GM21360 (cell line): ENCODE data around the gene GSTM5.
"Not testable (repeated sequence)": the region's sequence is repeated elsewhere in the genome, so short reads cannot be mapped to it uniquely, and the experiment has no call there.

ENCODE experiments used
- ATAC-seq: cut with Tn5 transposase; IDR thresholded peaks from one replicate; pipeline ENCODE4 v1.9.1; 2021; ENCODE audit warnings: mild to moderate bottlenecking, moderate library complexity; ENCODE audit not compliant: unreplicated experiment

Gene GSTM5

DNA sequence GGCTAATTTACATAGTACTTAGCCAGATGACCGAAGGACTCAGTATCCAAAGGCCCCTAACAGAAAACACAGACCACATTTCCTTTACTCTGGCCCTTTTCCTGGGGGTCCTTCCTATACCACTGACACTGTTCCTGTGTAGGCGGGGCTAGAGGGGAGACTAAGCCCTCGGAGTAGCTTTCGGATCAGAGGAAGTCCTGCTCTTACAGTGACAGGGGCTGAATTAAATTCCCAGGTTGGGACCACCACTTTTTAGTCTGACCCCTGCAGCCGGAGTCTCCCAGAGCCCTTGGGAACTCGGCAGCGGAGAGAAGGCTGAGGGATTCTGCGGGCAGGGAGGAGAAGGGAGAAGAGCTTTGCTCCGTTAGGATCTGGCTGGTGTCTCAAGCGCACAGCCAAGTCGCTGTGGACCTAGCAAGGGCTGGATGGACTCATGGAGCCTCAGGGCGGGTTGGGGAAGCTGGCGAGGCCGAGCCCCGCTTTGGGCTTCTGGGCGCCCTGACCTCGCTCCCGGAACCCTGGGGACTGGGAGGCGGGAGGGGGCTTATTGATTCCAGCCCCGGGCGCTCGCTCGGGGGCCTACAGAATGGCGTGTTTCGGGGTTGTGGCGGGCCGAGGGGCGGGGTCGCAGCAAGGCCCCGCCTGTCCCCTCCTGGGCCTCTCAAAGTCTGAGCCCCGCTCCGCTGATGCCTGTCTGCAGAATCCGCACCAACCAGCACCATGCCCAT lies at the start of gene GSTM5:
TSS of gene GSTM5 (plus strand) at position 659 of the 728 bp plus-strand sequence. CDS start at position 721, 62 bp downstream.
- ATAC-seq, result not testable (repeated sequence)

- ATAC-seq, result no peak
Measured at GRCh38 chr1:109664671-109665070, 47.4 kb upstream of the GSTM5 start.

DNA sequence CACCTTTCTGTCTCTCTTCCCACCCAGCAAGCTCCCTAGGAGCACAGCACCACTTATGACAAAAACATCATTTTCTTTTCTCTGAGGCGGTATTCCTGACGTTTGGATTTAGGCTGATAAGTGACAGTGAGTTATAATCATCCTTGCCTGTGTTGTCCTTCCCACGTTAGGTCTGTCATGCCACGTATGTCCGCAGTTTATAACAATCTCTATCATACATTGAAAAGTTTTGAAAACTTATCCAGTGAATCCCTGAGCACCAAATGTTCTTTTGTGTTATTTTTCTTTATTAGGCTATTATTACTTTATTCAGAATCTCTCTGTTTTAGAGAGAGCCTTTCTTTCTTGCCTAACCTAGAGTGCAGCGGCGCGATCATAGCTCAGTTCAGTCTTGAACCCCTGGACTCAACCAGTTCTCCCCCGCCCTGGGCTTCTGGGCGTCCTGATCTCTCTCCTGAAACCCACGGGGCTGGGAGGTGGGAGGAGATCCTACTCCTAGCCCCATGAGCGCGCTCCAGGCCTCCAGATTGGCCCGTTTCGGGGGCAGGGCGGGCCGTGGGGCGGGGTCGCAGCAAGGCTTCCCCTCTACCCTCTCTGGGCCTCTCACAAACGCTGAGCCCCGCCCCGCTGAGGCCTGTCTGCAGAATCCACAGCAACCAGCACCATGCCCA lies 44.5 kb upstream of the GSTM5 start, which contains the start of gene GSTM2:
TSS of gene GSTM2 (plus strand) at position 606 of the 671 bp plus-strand sequence. CDS start at position 665, 59 bp downstream.
- peak; percentile 84 for ATAC-seq

DNA sequence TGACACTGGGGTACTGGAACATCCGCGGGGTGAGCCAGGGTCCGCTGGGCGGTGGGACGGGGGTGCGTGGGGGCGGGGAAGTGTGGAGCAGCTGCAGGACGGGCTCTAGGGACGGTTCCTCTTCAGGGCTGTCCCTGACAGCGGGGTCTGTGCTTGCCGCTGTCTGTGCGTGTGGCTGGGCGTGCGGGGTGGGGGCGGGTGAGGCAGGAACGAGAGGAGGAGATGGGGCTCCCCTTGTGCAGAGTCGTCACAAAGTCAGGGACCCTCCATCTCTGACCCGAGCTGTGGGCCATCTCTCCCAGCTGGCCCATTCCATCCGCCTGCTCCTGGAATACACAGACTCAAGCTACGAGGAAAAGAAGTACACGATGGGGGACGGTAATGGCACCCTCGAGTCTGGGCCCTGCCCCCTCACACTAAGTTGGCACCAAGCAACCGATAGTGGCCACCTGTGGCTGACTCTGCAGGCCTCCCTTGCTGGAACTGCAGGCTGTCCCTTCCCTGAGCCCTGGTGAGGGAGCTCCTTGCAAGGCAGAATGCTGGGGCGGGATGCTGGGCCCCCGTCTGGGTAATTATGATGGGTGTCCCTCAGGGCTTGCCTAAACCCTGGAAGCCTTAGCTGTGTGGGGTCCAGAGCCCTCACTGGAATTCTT lies 43.8 kb upstream of the GSTM5 start:
- no peak for ATAC-seq

- ATAC-seq, result no peak
Measured at GRCh38 chr1:109669246-109669948, 42.7 kb upstream of the GSTM5 start.

GRCh38 chr1:109669949-109670302 lies 42.1 kb upstream of the GSTM5 start:
- ATAC-seq, result not testable (repeated sequence)

GRCh38 chr1:109671067-109671466 lies 41.0 kb upstream of the GSTM5 start:
- ATAC-seq, result no peak

- not testable (repeated sequence) for ATAC-seq
Measured at GRCh38 chr1:109673861-109674260, 38.2 kb upstream of the GSTM5 start.

DNA sequence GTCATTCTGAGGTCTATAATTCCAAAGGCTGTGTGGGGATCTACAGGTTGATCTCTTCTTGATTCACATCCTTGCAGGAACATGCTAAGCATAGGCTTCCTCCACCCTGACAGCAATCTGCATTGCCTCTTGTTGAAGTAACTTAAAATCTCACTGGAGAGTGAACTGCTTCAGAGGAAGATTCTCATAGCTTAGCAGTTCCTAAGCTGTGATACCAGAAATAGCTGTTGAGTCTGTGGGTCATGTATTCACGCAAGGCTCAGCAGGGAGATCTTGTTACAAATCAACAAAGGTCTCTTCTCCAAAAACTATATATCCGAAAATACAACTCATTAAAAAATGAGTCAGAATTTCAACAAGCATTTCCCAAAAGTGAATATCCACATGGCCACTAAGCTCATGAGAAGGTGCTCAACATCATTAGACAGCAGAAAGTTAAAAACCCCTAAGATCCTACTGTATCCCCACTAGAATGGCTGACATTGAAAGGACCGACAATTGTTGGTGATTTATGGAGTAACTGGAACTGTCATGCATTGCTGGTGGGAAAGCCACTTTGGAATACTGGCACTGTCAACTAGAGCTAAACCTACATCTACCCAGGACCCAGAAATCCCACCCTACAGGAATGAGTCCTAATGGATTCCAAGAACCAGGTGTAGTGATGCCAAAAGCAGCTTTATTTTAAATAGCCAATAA lies 35.2 kb upstream of the GSTM5 start:
- ATAC-seq, result not testable (repeated sequence)

GRCh38 chr1:109677459-109677858 lies 34.6 kb upstream of the GSTM5 start:
- no peak for ATAC-seq

DNA sequence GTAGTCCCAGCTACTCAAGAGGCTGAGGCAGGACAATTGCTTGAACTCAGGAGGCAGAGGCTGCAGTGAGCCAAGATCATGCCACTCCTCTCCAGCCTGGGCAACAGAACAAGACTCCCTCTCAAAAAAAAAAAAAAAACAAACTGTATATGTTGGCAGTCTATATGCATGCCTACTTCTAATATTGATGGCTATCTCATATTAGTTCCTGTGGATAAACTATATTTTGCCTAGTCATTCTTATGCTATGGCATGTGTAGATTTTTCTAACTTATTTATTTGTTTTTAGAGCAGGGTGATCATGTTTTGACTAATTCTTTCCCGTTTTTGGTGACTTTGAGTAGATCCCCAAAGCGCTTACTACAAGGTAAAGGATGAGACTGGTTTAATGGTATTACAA lies 33.4 kb upstream of the GSTM5 start:
- ATAC-seq, result not testable (repeated sequence)

DNA sequence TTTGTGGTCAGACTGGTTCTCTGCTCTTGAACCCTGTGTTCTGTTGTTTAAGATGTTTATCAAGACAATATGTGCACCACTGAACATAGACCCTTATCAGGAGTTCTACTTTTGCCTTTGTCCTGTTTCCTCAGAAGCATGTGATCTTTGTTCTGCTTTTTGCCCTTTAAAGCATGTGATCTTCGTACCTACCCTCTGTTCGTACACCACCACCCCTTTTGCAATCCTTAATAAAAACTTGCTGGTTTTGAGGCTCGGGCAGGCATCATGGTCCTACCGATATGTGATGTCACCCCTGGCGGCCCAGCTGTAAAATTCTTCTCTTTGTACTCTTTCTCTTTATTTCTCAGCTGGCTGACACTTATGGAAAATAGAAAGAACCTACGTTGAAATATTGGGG lies 27.3 kb upstream of the GSTM5 start:
- not testable (repeated sequence) for ATAC-seq

DNA sequence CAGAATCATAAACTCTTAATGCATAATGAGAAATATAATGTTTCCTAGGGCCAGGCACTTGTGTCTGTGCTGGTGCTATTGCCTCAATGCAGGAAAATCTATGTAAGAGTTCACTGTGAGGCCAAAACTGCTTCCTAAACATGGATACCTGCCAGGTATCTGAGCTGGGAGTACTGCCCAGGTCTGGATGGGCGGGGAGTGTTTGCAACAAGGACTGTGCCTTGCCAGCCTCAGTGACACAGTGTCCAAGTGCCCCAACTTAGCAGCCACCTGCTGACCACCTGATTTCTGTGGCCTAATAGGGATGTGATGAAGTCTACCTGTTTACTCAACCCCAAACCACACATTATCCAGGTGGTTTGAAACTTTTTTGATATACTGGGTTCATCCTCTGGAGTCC lies 26.7 kb upstream of the GSTM5 start:
- ATAC-seq, result not testable (repeated sequence)

GRCh38 chr1:109685890-109686289 lies 26.2 kb upstream of the GSTM5 start:
- not testable (repeated sequence) for ATAC-seq

GRCh38 chr1:109687109-109687508 lies 24.9 kb upstream of the GSTM5 start:
- not testable (repeated sequence) for ATAC-seq

DNA sequence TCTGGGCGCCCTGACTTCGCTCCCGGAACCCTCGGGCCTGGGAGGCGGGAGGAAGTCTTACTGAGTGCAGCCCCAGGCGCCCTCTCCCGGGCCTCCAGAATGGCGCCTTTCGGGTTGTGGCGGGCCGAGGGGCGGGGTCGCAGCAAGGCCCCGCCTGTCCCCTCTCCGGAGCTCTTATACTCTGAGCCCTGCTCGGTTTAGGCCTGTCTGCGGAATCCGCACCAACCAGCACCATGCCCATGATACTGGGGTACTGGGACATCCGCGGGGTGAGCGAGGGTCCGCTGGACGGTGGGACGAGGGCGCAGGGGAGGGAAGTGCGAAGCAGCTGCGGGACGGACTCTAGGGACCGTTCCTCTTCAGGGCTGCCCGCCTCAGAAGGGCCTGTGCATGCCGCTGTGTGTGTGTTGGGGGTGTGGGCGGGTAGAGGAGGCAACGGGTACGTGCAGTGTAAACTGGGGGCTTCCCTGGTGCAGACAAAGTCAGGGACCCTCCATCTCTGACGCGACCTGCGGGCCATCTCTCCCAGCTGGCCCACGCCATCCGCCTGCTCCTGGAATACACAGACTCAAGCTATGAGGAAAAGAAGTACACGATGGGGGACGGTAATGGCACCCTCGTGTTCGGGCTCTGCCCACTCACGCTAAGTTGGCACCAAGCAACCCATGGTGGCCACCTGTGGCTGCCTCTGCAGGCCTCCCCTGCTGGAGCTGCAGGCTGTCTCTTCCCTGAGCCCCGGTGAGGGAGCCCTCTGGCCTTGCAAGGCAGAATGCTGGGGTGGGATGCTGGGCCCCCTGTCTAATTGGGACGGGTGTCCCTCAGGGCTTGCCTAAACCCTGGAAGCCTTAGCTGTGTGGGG lies 24.2 kb upstream of the GSTM5 start, which contains the start of gene GSTM1:
TSS of gene GSTM1 (plus strand) at position 177 of the 859 bp plus-strand sequence. CDS start at position 234, 57 bp downstream.
- no peak for ATAC-seq

GRCh38 chr1:109689844-109690405 lies 22.1 kb upstream of the GSTM5 start:
- ATAC-seq, result no peak

GRCh38 chr1:109691759-109692158 lies 20.3 kb upstream of the GSTM5 start:
- no peak for ATAC-seq

GRCh38 chr1:109694400-109694799 lies 17.7 kb upstream of the GSTM5 start:
- ATAC-seq, result not testable (repeated sequence)
